HEK293T (cell line): ENCODE results near the gene CADPS.

Experiments
- BHLHE40 ChIP-seq: fragments of 450-650 bp; IDR thresholded peaks from 2 replicates; pipeline ENCODE4 v1.6.1; 2016; ENCODE audit warnings: mild to moderate bottlenecking, moderate library complexity, borderline replicate concordance
- CTBP1 ChIP-seq: fragments of 450-650 bp; IDR thresholded peaks from 2 replicates; pipeline ENCODE4 v1.6.1; 2016; ENCODE audit warnings: borderline replicate concordance
- FOXA1 ChIP-seq: fragments of 450-650 bp; IDR thresholded peaks from 2 replicates; pipeline ENCODE4 v1.6.1; 2016; ENCODE audit warnings: mild to moderate bottlenecking
- FOXK2 ChIP-seq: fragments of 450-650 bp; IDR thresholded peaks from 2 replicates; pipeline ENCODE4 v1.6.1; 2016; ENCODE audit warnings: mild to moderate bottlenecking
- FOXM1 ChIP-seq: fragments of 450-650 bp; IDR thresholded peaks from 2 replicates; pipeline ENCODE4 v1.6.1; 2017; ENCODE audit warnings: mild to moderate bottlenecking, borderline replicate concordance
- HDGF ChIP-seq: fragments of 450-650 bp; IDR thresholded peaks from 2 replicates; pipeline ENCODE4 v1.6.1; 2017; ENCODE audit warnings: antibody characterized with exemption, borderline replicate concordance
- LEF1 ChIP-seq: fragments of 450-650 bp; IDR thresholded peaks from 2 replicates; pipeline ENCODE4 v1.6.1; 2017; ENCODE audit warnings: mild to moderate bottlenecking, borderline replicate concordance
- NFRKB ChIP-seq: fragments of 450-650 bp; IDR thresholded peaks from 2 replicates; pipeline ENCODE4 v1.6.1; 2016; ENCODE audit warnings: mild to moderate bottlenecking, moderate library complexity
- PKNOX1 ChIP-seq: fragments of 450-650 bp; IDR thresholded peaks from 2 replicates; pipeline ENCODE4 v1.6.1; 2016
- SP1 ChIP-seq: fragments of 450-650 bp; IDR thresholded peaks from 2 replicates; pipeline ENCODE4 v1.6.1; 2017
- SUZ12 ChIP-seq: fragments of 450-650 bp; IDR thresholded peaks from 2 replicates; pipeline ENCODE4 v1.6.1; 2016; ENCODE audit warnings: mild to moderate bottlenecking
- TARDBP ChIP-seq: fragments of 450-650 bp; IDR thresholded peaks from 2 replicates; pipeline ENCODE4 v1.6.1; 2016
- ZNF384 ChIP-seq: fragments of 450-650 bp; IDR thresholded peaks from 2 replicates; pipeline ENCODE4 v1.6.1; 2016

- TF ChIP-seq HDGF (no peak), TARDBP (no peak), BHLHE40 (no peak), CTBP1 (no peak), SP1 (no peak), FOXM1 (no peak), SUZ12 (no peak), LEF1 (no peak), NFRKB (no peak), PKNOX1 (no peak), FOXK2 (no peak), ZNF384 (no peak), FOXA1 (no peak)
Observed at GRCh38 chr3:62822905-62823304, 52.3 kb downstream of the CADPS start.
